ENCODE results near the gene PRCP.
"Not testable (repeated sequence)": the region's sequence is repeated elsewhere in the genome, so short reads cannot be mapped to it uniquely, and the experiment has no call there.

The PRCP gene

DNA sequence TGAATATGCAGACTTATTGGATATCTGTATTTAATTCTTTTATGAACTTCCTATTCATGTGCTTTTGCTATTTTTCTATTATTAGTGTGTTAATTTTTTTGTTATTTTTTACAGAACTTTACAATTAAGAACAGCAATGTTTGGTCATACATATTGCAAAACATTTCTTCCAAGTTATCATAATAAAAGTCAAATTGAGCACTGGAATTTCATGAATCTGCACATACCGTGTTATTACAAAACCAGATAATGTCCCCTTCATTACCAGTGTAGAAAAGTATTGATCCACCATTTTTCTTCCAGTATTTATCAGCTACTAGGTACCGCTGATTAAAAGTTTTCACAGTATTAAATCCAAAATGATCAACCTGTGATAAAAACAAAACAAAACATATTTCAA, 40.5 kb downstream of the PRCP start:
- DNase-seq (ENCODE audit: low read depth), result no peak
- no peak for TF ChIP-seq CTCF (IDR thresholded peaks at IDR 0.05; ENCODE audit: insufficient read depth, low read depth, low read length, missing control alignments)
- H3K4me3 ChIP-seq (ENCODE audit: low read depth, low read length), result no peak overlapping the region

- no peak for TF ChIP-seq CTCF (IDR thresholded peaks at IDR 0.05; ENCODE audit: insufficient read depth, low read depth, low read length, missing control alignments)
- DNase-seq (ENCODE audit: low read depth), result no peak
- no peak overlapping the region for H3K4me3 ChIP-seq (ENCODE audit: low read depth, low read length)
Measured at GRCh38 chr11:82858556-82859091, 41.6 kb downstream of the PRCP start.

- TF ChIP-seq CTCF (IDR thresholded peaks at IDR 0.05; ENCODE audit: insufficient read depth, low read depth, low read length, missing control alignments), result no peak
- no peak for DNase-seq (ENCODE audit: low read depth)
- H3K4me3 ChIP-seq (ENCODE audit: low read depth, low read length), result no peak overlapping the region
Measured at GRCh38 chr11:82858133-82858532, 42.1 kb downstream of the PRCP start.

GRCh38 chr11:82857145-82857544, 43.1 kb downstream of the PRCP start:
- no peak overlapping the region for H3K4me3 ChIP-seq (ENCODE audit: low read depth, low read length)
- no peak for TF ChIP-seq CTCF (IDR thresholded peaks at IDR 0.05; ENCODE audit: insufficient read depth, low read depth, low read length, missing control alignments)

DNA sequence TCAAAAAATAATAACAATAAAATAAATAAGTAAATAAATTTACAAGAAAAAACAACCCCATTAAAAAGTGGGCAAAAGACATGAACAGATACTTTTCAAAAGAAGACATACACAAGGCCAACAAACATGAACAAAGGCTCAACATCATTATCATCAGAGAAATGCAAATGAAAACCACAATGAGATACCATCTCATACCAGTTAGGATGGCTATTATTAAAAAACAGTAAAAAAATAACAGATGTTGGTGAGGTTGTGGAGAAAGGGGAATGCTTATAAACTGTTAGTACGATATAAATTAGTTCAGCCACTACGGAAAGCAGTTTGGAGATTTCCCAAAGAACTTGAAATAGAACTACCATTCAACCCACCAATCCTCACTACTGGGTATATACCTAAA, 44.6 kb downstream of the PRCP start:
- no peak for TF ChIP-seq CTCF (IDR thresholded peaks at IDR 0.05; ENCODE audit: insufficient read depth, low read depth, low read length, missing control alignments)
- H3K4me3 ChIP-seq (ENCODE audit: low read depth, low read length), result no peak overlapping the region
- DNase-seq (ENCODE audit: low read depth), result no peak

More at GRCh38 chr11:82857145-82857544, 43.1 kb downstream of the PRCP start:
- no peak for DNase-seq (ENCODE audit: low read depth)

DNA sequence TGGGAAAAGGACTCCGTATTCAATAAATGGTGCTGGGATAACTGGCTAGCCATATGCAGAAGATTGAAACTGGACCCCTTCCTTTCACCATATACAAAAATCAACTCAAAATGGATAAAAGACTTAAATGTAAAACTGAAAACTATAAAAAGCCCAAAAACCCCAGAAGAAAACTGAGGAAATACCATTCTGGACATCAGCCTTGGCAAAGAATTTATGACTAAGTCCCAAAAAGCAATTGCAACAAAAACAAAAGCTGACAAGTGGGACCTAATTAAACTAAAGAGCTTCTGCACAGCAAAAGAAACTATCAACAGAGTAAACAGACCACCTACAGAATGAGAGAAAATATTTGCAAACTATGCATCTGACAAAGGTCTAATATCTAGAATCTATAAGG, 45.3 kb downstream of the PRCP start:
- not testable (repeated sequence) for H3K4me3 ChIP-seq (ENCODE audit: low read depth, low read length); DNase-seq (ENCODE audit: low read depth)

DNA sequence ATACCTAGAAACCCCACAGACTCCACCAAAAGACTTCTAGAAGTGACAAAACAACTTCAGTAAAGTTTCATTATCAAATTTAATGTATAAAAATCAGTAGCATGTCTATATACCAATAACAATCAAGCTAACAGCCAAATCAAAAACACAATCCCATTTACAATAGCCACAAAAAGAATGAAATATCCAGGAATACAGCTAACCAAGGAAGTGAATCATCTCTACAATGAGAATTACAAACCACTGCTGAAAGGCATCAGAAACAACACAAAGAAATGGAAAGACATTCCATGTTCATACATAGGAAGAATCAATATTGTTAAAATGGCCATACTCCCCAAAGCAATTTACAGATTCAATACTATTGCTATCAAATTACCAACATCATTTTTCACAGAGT, 46.0 kb downstream of the PRCP start:
- no peak for TF ChIP-seq CTCF (IDR thresholded peaks at IDR 0.05; ENCODE audit: insufficient read depth, low read depth, low read length, missing control alignments)
- DNase-seq (ENCODE audit: low read depth), result no peak
- no peak overlapping the region for H3K4me3 ChIP-seq (ENCODE audit: low read depth, low read length)

Measured in GM12865 (cell line).